H9 (cell line): Measurements from ENCODE around the gene EBF4. TPM values are rescaled to one million over a fixed set of nuclear protein-coding genes. Genes with fewer than 3 reads are reported as not detected.

ENCODE experiments used
- DNase-seq: peaks from one replicate; pipeline ENCODE4 v3.0.0-alpha.2; 2017
- H2AFZ ChIP-seq: one replicate; pipeline ENCODE4 v1.6.1; 2013; ENCODE audit warnings: mild to moderate bottlenecking, low read length, control low read depth, moderate library complexity
- H2AK5ac ChIP-seq: 2 replicates; pipeline ENCODE4 v1.6.1; 2013; ENCODE audit warnings: low read length, control low read depth, mixed read lengths; ENCODE audit not compliant: insufficient read length
- H2BK120ac ChIP-seq: one replicate; pipeline ENCODE4 v1.6.1; 2013; ENCODE audit warnings: low read depth, mild to moderate bottlenecking, low read length, control low read depth, inconsistent platforms; ENCODE audit not compliant: poor library complexity, severe bottlenecking
- H2BK12ac ChIP-seq: 2 replicates; pipeline ENCODE4 v1.6.1; 2013; ENCODE audit warnings: low read length, control low read depth, mixed read lengths, low read depth; ENCODE audit not compliant: insufficient read length
- H2BK15ac ChIP-seq: 2 replicates; pipeline ENCODE4 v1.6.1; 2013; ENCODE audit warnings: low read depth, low read length, control low read depth
- H2BK20ac ChIP-seq: one replicate; pipeline ENCODE4 v1.6.1; 2013; ENCODE audit warnings: low read depth, mild to moderate bottlenecking, low read length, control low read depth, inconsistent platforms; ENCODE audit not compliant: poor library complexity, severe bottlenecking
- H2BK5ac ChIP-seq: 2 replicates; pipeline ENCODE4 v1.6.1; 2013; ENCODE audit warnings: low read length, control low read depth, mixed read lengths; ENCODE audit not compliant: insufficient read length
- H3K14ac ChIP-seq: 2 replicates; pipeline ENCODE4 v1.6.1; 2013; ENCODE audit warnings: low read length, control low read depth; ENCODE audit not compliant: insufficient read depth
- H3K18ac ChIP-seq: 2 replicates; pipeline ENCODE4 v1.6.1; 2013; ENCODE audit warnings: low read depth, mild to moderate bottlenecking, mixed read lengths, low read length, control low read depth; ENCODE audit not compliant: insufficient read length
- H3K23ac ChIP-seq: 2 replicates; pipeline ENCODE4 v1.6.1; 2013; ENCODE audit warnings: low read length, control low read depth, mixed read lengths, low read depth; ENCODE audit not compliant: insufficient read length
- H3K23me2 ChIP-seq: 2 replicates; pipeline ENCODE4 v1.6.1; 2013; ENCODE audit warnings: low read depth, mild to moderate bottlenecking, mixed read lengths, low read length, control low read depth; ENCODE audit not compliant: insufficient read length, poor library complexity, severe bottlenecking
- H3K27ac ChIP-seq: 2 replicates; pipeline ENCODE4 v1.5.1; 2013; ENCODE audit warnings: low read length, control low read depth, mixed read lengths, low read depth; ENCODE audit not compliant: insufficient read length
- H3K27me3 ChIP-seq: 2 replicates; pipeline ENCODE4 v1.6.1; 2013; ENCODE audit warnings: low read length, control low read depth, inconsistent platforms; ENCODE audit not compliant: insufficient read depth
- H3K4ac ChIP-seq: 2 replicates; pipeline ENCODE4 v1.6.1; 2013; ENCODE audit warnings: low read depth, mild to moderate bottlenecking, control low read depth, inconsistent platforms, low read length, moderate library complexity
- H3K4me1 ChIP-seq: 2 replicates; pipeline ENCODE4 v1.6.1; 2013; ENCODE audit warnings: low read length, control low read depth, inconsistent platforms; ENCODE audit not compliant: insufficient read depth
- H3K4me2 ChIP-seq: 2 replicates; pipeline ENCODE4 v1.6.1; 2013; ENCODE audit warnings: low read length, control low read depth, mixed read lengths; ENCODE audit not compliant: insufficient read length, insufficient read depth
- H3K56ac ChIP-seq: 2 replicates; pipeline ENCODE4 v1.6.1; 2013; ENCODE audit warnings: low read depth, mild to moderate bottlenecking, mixed read lengths, low read length, control low read depth; ENCODE audit not compliant: insufficient read length
- H3K79me1 ChIP-seq: 2 replicates; pipeline ENCODE4 v1.6.1; 2013; ENCODE audit warnings: low read depth, mild to moderate bottlenecking, moderate library complexity, low read length, control low read depth, inconsistent platforms; ENCODE audit not compliant: insufficient read depth, poor library complexity, severe bottlenecking
- H3K79me2 ChIP-seq: 2 replicates; pipeline ENCODE4 v1.6.1; 2013; ENCODE audit warnings: low read length, control low read depth, inconsistent platforms; ENCODE audit not compliant: insufficient read depth
- H3K9ac ChIP-seq: 2 replicates; pipeline ENCODE4 v1.6.1; 2013; ENCODE audit warnings: low read length, control low read depth, mixed read lengths; ENCODE audit not compliant: insufficient read length; ENCODE audit errors: extremely low read depth
- H3K9me3 ChIP-seq: one replicate; pipeline ENCODE4 v1.6.1; 2013; ENCODE audit warnings: low read depth, low read length, inconsistent platforms; ENCODE audit not compliant: control insufficient read depth
- H3T11ph ChIP-seq: one replicate; pipeline ENCODE4 v1.6.1; 2013; ENCODE audit warnings: mild to moderate bottlenecking, low read length, control low read depth, inconsistent platforms
- H4K20me1 ChIP-seq: one replicate; pipeline ENCODE4 v1.6.1; 2013; ENCODE audit not compliant: control insufficient read depth, insufficient read length, insufficient read depth
- H4K5ac ChIP-seq: 2 replicates; pipeline ENCODE4 v1.6.1; 2013; ENCODE audit warnings: low read depth, mild to moderate bottlenecking, mixed read lengths, low read length, control low read depth; ENCODE audit not compliant: insufficient read length
- H4K8ac ChIP-seq: replicated peaks from 2 replicates; pipeline ENCODE4 v1.6.1; 2013; ENCODE audit warnings: low read length, control low read depth, mixed read lengths, low read depth; ENCODE audit not compliant: insufficient read length
- H4K91ac ChIP-seq: 2 replicates; pipeline ENCODE4 v1.6.1; 2013; ENCODE audit warnings: low read depth, mild to moderate bottlenecking, moderate library complexity, mixed read lengths, low read length, control low read depth; ENCODE audit not compliant: insufficient read length
- H3K27ac Mint-ChIP-seq, 3 experiments: 2 replicates in 2 of 3; 3 replicates in 1 of 3; pipeline ENCODE4 v1.8.0; 2020 to 2021; ENCODE audit warnings: mixed read lengths in 3 of 3, mild to moderate bottlenecking in 1 of 3, moderate library complexity in 1 of 3
- H3K27me3 Mint-ChIP-seq: 2 replicates; pipeline ENCODE4 v1.8.0; 2021; ENCODE audit warnings: low read depth, mild to moderate bottlenecking, moderate library complexity, mixed read lengths
- H3K36me3 Mint-ChIP-seq, 3 experiments: 2 replicates in 2 of 3; 3 replicates in 1 of 3; pipeline ENCODE4 v1.8.0; 2020 to 2021; ENCODE audit warnings: low read depth in 3 of 3, mixed read lengths in 3 of 3; ENCODE audit not compliant: insufficient read depth in 1 of 3
- H3K4me1 Mint-ChIP-seq, 2 experiments: 2 replicates each; pipeline ENCODE4 v1.8.0; 2020; ENCODE audit warnings: mixed read lengths in 2 of 2
- H3K4me3 Mint-ChIP-seq, 2 experiments: 2 replicates in 1 of 2; 3 replicates in 1 of 2; pipeline ENCODE4 v1.8.0; 2020 to 2021; ENCODE audit warnings: mild to moderate bottlenecking in 2 of 2, mixed read lengths in 2 of 2, moderate library complexity in 1 of 2
- H3K9me3 Mint-ChIP-seq, 2 experiments: 2 replicates in 1 of 2; 3 replicates in 1 of 2; pipeline ENCODE4 v1.8.0; 2020; ENCODE audit warnings: mild to moderate bottlenecking in 2 of 2, mixed read lengths in 2 of 2, moderate library complexity in 1 of 2
- WGBS: extraction: QIAGEN DNeasy Blood & Tissue Kit; methylation state at CpG from one replicate; pipeline ENCODE4 v1.1.7; 2013; ENCODE audit warnings: missing lambda C conversion rate, low lambda C conversion rate, mixed read lengths; ENCODE audit not compliant: insufficient read length; ENCODE audit errors: extremely low coverage; 5-methylcytosine and 5-hydroxymethylcytosine counted together
- total RNA-seq: library from RNA; stranded (reverse); gene quantifications from 2 replicates; pipeline ENCODE4 v1.2.1, GENCODE V29; 2021
- TF ChIP-seq, protein P1 (sequence below): fragments of 200-600 bp; sonication (generic); conservative IDR thresholded peaks from 3 replicates; pipeline ENCODE4 v1.8.0; 2021; ENCODE audit warnings: antibody characterized with exemption, mild to moderate bottlenecking

EBF4 gene
- total RNA-seq, 1 experiment from 2014 or later = 3.9 TPM

DNA sequence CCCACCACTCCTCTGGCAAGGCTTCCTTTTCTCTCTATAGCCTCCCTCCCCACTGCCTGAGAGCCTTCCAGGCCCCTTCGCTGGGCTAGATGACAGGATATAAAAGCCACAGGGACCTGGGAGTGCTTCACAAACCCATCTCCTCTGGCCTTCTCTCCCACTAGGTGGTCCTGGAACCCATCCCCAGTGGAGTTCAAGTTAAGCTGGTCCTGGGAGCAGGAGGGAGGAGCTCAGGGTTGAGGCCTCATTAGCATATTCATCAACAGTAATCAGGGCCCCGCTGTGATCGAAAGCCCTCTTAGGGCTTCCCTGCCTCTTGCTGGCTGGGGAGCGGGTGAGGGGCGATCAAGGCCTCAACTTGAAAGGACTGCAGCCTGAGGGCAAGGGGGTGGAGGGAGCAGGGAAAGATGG, 9.1 kb downstream of the EBF4 start:
- Mint-ChIP-seq H3K27me3 (peaks cover 94% of the 10 kb centered on the region), H3K4me1 (peaks cover 35 to 47% of the 10 kb centered on the region in 2 experiments), H3K36me3 (no peaks in the 10 kb centered on the region), H3K4me3 (peak overlapping the region in 1 of 2 experiments; percentile 62; a peak in 3 of 5 replicates), H3K9me3 (no peaks in the 10 kb centered on the region), H3K27ac (no peak overlapping the region; a peak in 1 of 7 replicates)
- H3K56ac ChIP-seq = no peak overlapping the region
- no peak overlapping the region for H3K14ac ChIP-seq
- H4K91ac ChIP-seq = no peak overlapping the region
- no peak overlapping the region for H4K8ac ChIP-seq
- no peak overlapping the region for H2BK15ac ChIP-seq
- peak overlapping the region; percentile 5 for H3K4me2 ChIP-seq
- no peak overlapping the region for H3T11ph ChIP-seq
- peaks cover 4% of the 10 kb centered on the region; the same call in 1 of the 2 replicates for H3K4me1 ChIP-seq
- DNase-seq = peak; percentile 88
- no peak overlapping the region for H3K9ac ChIP-seq
- H3K18ac ChIP-seq = no peak overlapping the region
- H2AFZ ChIP-seq = no peak overlapping the region
- H3K79me1 ChIP-seq = no peaks in the 10 kb centered on the region
- H4K20me1 ChIP-seq = no peaks in the 10 kb centered on the region
- H3K23ac ChIP-seq = no peak overlapping the region
- no peak overlapping the region for H3K27ac ChIP-seq
- no peak overlapping the region for H2BK120ac ChIP-seq
- no peak overlapping the region for H2AK5ac ChIP-seq
- peaks cover 10% of the 10 kb centered on the region; the same call in 1 of the 2 replicates for H3K27me3 ChIP-seq
- H2BK20ac ChIP-seq = no peak overlapping the region
- no peaks in the 10 kb centered on the region for H3K23me2 ChIP-seq
- WGBS = no CpG with 5 or more reads among the region's 5 CpGs
- TF ChIP-seq, protein P1, sequence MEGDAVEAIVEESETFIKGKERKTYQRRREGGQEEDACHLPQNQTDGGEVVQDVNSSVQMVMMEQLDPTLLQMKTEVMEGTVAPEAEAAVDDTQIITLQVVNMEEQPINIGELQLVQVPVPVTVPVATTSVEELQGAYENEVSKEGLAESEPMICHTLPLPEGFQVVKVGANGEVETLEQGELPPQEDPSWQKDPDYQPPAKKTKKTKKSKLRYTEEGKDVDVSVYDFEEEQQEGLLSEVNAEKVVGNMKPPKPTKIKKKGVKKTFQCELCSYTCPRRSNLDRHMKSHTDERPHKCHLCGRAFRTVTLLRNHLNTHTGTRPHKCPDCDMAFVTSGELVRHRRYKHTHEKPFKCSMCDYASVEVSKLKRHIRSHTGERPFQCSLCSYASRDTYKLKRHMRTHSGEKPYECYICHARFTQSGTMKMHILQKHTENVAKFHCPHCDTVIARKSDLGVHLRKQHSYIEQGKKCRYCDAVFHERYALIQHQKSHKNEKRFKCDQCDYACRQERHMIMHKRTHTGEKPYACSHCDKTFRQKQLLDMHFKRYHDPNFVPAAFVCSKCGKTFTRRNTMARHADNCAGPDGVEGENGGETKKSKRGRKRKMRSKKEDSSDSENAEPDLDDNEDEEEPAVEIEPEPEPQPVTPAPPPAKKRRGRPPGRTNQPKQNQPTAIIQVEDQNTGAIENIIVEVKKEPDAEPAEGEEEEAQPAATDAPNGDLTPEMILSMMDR = no peak
- H4K5ac ChIP-seq = no peak overlapping the region
- no peak overlapping the region for H2BK12ac ChIP-seq
- no peaks in the 10 kb centered on the region for H3K79me2 ChIP-seq
- no peak overlapping the region for H2BK5ac ChIP-seq
- no peaks in the 10 kb centered on the region for H3K9me3 ChIP-seq
- no peak overlapping the region for H3K4ac ChIP-seq
